ENCODE measurements around the gene TMEM140.

TMEM140 gene

DNA sequence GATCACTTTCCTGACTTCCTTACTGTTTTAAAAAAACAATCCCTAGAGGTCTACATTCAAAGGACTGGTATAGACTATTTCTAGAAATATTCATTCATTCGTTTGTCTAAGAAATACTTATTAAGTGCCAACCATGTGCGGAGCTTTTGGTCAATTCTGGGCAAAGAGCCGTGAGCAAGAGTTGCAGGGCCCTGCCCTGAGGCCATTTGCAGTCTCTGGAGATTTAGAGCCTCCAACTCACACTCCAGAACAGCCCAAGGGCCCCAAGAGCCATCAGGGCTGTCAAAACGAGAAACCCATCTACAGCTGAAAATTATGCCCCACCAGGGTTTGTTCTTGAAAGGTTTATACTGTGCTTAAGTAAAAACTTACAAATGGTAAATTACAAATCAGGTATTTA, 47.3 kb downstream of the TMEM140 start:
- in situ Hi-C loops (cut with HindIII; ENCODE audit: low pct_ligation_motif_present, low sequenced_read_pairs): no loop called here
- Histone ChIP-seq H3K4me3 (ENCODE audit: low read depth, low read length) (no peak overlapping the region), H3K36me3 (replicated peaks) (peaks cover 2% of the 10 kb centered on the region), H3K27me3 (replicated peaks) (no peaks in the 10 kb centered on the region), H3K27ac (no peak overlapping the region)
- TF ChIP-seq, protein P1, sequence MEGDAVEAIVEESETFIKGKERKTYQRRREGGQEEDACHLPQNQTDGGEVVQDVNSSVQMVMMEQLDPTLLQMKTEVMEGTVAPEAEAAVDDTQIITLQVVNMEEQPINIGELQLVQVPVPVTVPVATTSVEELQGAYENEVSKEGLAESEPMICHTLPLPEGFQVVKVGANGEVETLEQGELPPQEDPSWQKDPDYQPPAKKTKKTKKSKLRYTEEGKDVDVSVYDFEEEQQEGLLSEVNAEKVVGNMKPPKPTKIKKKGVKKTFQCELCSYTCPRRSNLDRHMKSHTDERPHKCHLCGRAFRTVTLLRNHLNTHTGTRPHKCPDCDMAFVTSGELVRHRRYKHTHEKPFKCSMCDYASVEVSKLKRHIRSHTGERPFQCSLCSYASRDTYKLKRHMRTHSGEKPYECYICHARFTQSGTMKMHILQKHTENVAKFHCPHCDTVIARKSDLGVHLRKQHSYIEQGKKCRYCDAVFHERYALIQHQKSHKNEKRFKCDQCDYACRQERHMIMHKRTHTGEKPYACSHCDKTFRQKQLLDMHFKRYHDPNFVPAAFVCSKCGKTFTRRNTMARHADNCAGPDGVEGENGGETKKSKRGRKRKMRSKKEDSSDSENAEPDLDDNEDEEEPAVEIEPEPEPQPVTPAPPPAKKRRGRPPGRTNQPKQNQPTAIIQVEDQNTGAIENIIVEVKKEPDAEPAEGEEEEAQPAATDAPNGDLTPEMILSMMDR (IDR thresholded peaks at IDR 0.05; ENCODE audit: low read depth, low read length, missing control alignments): no peak
- DNase-seq: no peak

DNA sequence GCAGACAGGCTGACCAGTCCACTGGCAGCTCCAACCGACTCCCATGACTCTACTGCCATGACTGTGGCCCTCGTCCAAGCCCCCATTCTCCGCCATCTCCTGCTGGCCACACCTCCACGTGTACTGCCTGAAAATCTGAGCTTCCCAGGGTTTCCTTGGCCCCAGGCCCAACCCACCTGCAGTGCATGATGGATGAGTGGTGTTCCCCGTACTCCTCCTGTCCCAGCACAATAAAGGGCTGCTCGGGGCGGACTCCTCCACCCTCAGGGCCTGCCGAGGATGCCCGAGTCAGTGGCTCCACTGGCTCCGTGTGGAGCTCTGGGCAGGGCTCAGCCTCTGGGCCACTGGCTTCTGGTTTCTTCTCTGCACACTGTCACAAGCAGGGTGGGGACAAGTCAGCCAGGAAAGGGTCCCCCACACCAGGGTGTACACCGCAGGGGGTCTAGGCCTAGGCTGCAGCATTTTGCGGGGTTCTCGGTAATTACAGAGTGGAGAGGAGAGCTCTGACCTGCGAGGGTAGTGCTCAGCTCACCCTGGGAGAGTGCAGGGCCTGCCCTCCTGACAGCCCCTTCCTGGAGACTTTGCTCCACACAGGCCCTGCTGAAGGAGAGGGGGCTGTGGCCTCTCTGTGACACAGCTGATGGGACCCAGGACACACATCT, 48.2 kb downstream of the TMEM140 start:
- Histone ChIP-seq H3K27ac (no peak overlapping the region), H3K27me3 (replicated peaks) (no peaks in the 10 kb centered on the region), H3K36me3 (replicated peaks) (peaks cover 2% of the 10 kb centered on the region), H3K4me3 (ENCODE audit: low read depth, low read length) (no peak overlapping the region)
- in situ Hi-C loops (cut with HindIII; ENCODE audit: low pct_ligation_motif_present, low sequenced_read_pairs): no loop called here
- TF ChIP-seq, protein P1 (IDR thresholded peaks at IDR 0.05; ENCODE audit: low read depth, low read length, missing control alignments): no peak
- no peak for DNase-seq

DNA sequence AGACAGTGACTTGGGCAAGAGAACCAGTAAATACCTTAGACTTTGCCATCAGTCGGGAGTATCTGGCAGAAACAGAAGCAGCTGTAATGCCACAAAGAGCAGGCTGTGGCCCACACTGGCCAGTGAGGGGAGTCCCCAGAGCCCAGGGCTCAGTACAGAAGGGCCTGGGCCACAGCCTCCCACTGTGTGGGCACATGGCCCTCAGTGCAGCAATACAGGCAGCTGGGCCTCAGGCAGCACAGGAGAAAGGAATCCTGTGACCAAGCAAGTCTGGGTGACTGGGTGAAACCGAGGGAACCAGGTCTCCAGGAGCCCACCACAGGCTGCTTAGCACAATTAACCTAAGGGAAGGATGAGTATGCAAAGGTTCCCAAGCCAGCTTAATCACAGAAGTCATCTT, 49.5 kb downstream of the TMEM140 start:
- Histone ChIP-seq H3K27me3 (replicated peaks) (no peaks in the 10 kb centered on the region), H3K4me3 (ENCODE audit: low read depth, low read length) (no peak overlapping the region), H3K36me3 (replicated peaks) (peaks cover 2% of the 10 kb centered on the region), H3K27ac (no peak overlapping the region)
- in situ Hi-C loops (cut with HindIII; ENCODE audit: low pct_ligation_motif_present, low sequenced_read_pairs): no loop called here
- TF ChIP-seq, protein P1 (IDR thresholded peaks at IDR 0.05; ENCODE audit: low read depth, low read length, missing control alignments): no peak
- no peak for DNase-seq

DNA sequence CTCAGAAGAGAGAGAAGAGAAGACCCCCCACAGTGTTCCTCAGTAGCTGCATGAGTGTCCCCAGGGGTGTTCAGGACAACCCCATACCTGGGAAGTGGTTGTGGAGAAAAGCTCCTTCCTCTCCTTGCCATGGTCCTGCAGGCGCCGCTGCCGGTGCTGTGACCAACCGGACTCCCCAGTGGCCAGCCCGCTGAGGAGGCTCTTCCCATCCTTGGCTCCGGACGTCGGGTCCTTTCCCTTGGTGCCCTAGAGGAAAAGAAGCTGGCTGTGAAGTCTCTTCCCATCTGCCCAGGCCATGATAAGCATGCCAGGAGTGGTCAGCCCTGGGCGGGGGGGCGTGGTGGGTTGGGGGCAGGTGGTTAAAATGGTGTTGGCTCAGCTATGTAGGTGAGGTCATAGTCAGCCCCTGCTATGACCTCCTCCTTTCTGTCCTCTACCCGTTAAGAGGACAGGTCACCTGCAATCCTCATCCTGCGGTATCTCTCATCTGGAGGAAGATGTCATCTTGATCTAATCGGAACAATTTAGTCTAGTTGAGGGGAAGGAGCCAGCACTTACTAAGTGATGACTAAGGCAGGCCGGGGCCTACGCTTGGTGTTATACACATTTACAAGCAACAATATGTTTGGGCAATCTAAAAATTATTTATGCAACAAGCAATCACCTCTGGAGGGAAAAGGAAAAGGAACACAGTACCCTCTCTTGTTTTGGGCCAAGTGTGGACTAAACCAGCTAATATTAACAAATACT, 50.2 kb downstream of the TMEM140 start:
- H3K4me3 ChIP-seq (ENCODE audit: low read depth, low read length): no peak overlapping the region
- DNase-seq: no peak
- TF ChIP-seq, protein P1 (IDR thresholded peaks at IDR 0.05; ENCODE audit: low read depth, low read length, missing control alignments): no peak
- in situ Hi-C loops (cut with HindIII; ENCODE audit: low pct_ligation_motif_present, low sequenced_read_pairs): no loop called here
- H3K27me3 ChIP-seq (replicated peaks): no peaks in the 10 kb centered on the region
- no peak overlapping the region for H3K27ac ChIP-seq
- H3K36me3 ChIP-seq (replicated peaks): no peaks in the 10 kb centered on the region

DNA sequence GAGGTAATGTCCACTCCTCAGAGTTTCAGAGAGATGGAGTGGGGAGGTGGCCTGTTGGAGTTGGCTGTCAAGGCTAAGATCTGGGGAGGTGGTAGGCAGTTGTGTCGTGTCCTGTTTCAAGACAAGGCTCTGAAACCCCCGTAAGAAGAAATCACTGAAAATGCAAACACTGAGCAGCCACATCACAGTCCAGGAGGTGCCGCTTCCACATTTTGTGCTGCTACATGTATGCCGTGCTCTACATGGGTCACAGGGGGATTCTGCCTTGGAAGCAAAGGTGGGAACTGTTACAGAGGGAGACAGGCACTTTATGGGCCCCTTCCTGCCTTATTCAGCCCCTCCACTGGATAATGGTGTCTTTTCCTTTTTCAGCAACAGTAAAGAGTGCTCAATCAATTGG, 51.6 kb downstream of the TMEM140 start:
- no peak overlapping the region for H3K27ac ChIP-seq
- H3K36me3 ChIP-seq (replicated peaks): no peaks in the 10 kb centered on the region
- H3K4me3 ChIP-seq (ENCODE audit: low read depth, low read length): no peak overlapping the region
- no peak for DNase-seq
- H3K27me3 ChIP-seq (replicated peaks): no peaks in the 10 kb centered on the region
- in situ Hi-C loops (cut with HindIII; ENCODE audit: low pct_ligation_motif_present, low sequenced_read_pairs): no loop called here
- TF ChIP-seq, protein P1 (IDR thresholded peaks at IDR 0.05; ENCODE audit: low read depth, low read length, missing control alignments): no peak

Data from brain microvascular endothelial cell (primary cell).